OCI-LY3 (cell line): ENCODE results near the gene SPATS2L.

ENCODE experiments used
- H2AFZ ChIP-seq: fragments of 200-600, 300-600 bp; shearing (Covaris generic); 2 replicates; pipeline ENCODE4 v1.6.0; 2014; ENCODE audit warnings: antibody characterized with exemption, low read depth, low read length
- H3K27ac ChIP-seq: fragments of 200-600, 300-600 bp; sonication (generic); 2 replicates; pipeline ENCODE4 v1.5.1; 2014; ENCODE audit warnings: mild to moderate bottlenecking, low read length, moderate library complexity, mixed read lengths
- H3K27me3 ChIP-seq: fragments of 200-600, 300-600 bp; sonication (generic); 2 replicates; pipeline ENCODE4 v1.6.1; 2014; ENCODE audit warnings: low read depth, low read length, mixed read lengths
- H3K36me3 ChIP-seq: fragments of 200-600, 300-600 bp; sonication (generic); replicated peaks from 2 replicates; pipeline ENCODE3; 2014; ENCODE audit warnings: low read depth, low read length, mixed read lengths
- H3K4me1 ChIP-seq: fragments of 300-600, 200-600 bp; sonication (generic); 2 replicates; pipeline ENCODE4 v1.6.1; 2014; ENCODE audit warnings: low read length, mixed read lengths
- H3K4me2 ChIP-seq: fragments of 200-600, 300-600 bp; sonication (generic); 2 replicates; pipeline ENCODE4 v1.6.1; 2014; ENCODE audit warnings: low read length, mixed read lengths
- H3K4me3 ChIP-seq: fragments of 300-600, 200-600 bp; sonication (generic); 2 replicates; pipeline ENCODE4 v1.5.1; 2014; ENCODE audit warnings: antibody characterized with exemption, mild to moderate bottlenecking, low read length, moderate library complexity
- H3K79me2 ChIP-seq: fragments of 300-600, 200-600 bp; shearing (Covaris generic); 2 replicates; pipeline ENCODE4 v1.6.1; 2014; ENCODE audit warnings: mild to moderate bottlenecking, low read length, mixed read lengths
- H3K9ac ChIP-seq: fragments of 300-600, 200-600 bp; shearing (Covaris generic); 2 replicates; pipeline ENCODE4 v1.6.0; 2014; ENCODE audit warnings: mild to moderate bottlenecking, low read length, moderate library complexity
- H3K9me3 ChIP-seq: fragments of 200-600, 300-600 bp; shearing (Covaris generic); 2 replicates; pipeline ENCODE4 v1.6.1; 2014; ENCODE audit warnings: low read length, mixed read lengths; ENCODE audit not compliant: insufficient read depth
- H4K20me1 ChIP-seq: fragments of 200-600, 300-600 bp; sonication (generic); 2 replicates; pipeline ENCODE4 v1.6.1; 2016; ENCODE audit warnings: low read length, mixed read lengths; ENCODE audit not compliant: insufficient read depth
- EZH2phosphoT487 ChIP-seq: fragments of 200-600 bp; shearing (Covaris generic); IDR thresholded peaks from 2 replicates; pipeline ENCODE4 v1.6.1; 2018; ENCODE audit warnings: antibody characterized with exemption, mixed run types, low read depth
- TF ChIP-seq, protein P1 (sequence below): fragments of 200-600, 300-600 bp; sonication (generic); IDR thresholded peaks from 2 replicates; pipeline ENCODE4 v1.5.1; 2014; ENCODE audit warnings: antibody characterized with exemption, low read length, low read depth

The SPATS2L gene

DNA sequence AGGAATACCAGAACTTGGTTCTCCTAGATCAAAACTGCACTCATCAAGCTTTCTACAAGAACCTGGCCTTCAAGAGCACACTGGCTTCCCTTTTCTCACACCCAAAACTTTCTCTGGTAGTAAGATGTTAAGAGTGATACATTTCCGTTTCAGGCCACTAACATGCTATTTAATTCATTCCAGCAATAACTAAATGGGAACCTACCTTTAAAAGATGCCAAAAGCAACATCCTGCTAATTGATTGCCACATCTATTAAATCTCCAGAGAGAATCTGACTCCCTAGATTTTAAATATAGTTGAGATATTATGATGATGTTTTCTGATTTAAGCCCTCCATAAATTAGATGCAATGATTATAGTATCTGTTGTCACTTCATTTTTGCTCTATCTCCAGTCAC, 131.8 kb downstream of the SPATS2L start:
- Histone ChIP-seq H3K9me3 (no peaks in the 10 kb centered on the region), H3K79me2 (no peaks in the 10 kb centered on the region), H4K20me1 (no peaks in the 10 kb centered on the region), H3K36me3 (no peaks in the 10 kb centered on the region), H3K27me3 (0 out of 2 replicates have a peak, but pooled peaks cover 6% of the 10 kb centered on the region), H3K27ac (no peak overlapping the region), H3K9ac (no peak overlapping the region), H2AFZ (no peak overlapping the region), H3K4me3 (no peak overlapping the region), H3K4me2 (no peak overlapping the region), H3K4me1 (no peaks in the 10 kb centered on the region)
- TF ChIP-seq, protein P1, sequence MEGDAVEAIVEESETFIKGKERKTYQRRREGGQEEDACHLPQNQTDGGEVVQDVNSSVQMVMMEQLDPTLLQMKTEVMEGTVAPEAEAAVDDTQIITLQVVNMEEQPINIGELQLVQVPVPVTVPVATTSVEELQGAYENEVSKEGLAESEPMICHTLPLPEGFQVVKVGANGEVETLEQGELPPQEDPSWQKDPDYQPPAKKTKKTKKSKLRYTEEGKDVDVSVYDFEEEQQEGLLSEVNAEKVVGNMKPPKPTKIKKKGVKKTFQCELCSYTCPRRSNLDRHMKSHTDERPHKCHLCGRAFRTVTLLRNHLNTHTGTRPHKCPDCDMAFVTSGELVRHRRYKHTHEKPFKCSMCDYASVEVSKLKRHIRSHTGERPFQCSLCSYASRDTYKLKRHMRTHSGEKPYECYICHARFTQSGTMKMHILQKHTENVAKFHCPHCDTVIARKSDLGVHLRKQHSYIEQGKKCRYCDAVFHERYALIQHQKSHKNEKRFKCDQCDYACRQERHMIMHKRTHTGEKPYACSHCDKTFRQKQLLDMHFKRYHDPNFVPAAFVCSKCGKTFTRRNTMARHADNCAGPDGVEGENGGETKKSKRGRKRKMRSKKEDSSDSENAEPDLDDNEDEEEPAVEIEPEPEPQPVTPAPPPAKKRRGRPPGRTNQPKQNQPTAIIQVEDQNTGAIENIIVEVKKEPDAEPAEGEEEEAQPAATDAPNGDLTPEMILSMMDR = no peak
- no peak for TF ChIP-seq EZH2phosphoT487

DNA sequence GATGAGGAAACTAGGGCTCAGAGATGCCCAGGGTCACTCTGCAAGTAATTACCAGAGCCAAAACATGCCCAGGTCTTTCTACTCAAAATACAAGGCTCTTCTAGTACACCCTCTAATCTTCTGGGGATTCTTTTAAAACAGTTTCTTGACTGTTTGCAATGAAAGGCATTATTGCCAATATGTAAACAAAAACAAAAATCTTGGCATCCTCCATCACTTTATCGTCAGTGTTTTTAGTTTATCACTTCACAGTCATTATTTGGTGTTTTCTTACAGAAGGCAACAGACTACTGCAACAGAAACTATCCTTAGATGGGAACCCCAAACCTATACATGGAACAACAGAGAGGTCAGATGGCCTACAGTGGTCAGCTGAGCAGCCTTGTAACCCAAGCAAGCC, 132.4 kb downstream of the SPATS2L start:
- 0 out of 2 replicates have a peak, but pooled peaks cover 6% of the 10 kb centered on the region for H3K27me3 ChIP-seq
- no peak overlapping the region for H3K27ac ChIP-seq
- H3K9me3 ChIP-seq = no peaks in the 10 kb centered on the region
- no peak overlapping the region for H3K4me3 ChIP-seq
- no peaks in the 10 kb centered on the region for H4K20me1 ChIP-seq
- H3K79me2 ChIP-seq = no peaks in the 10 kb centered on the region
- no peak overlapping the region for H2AFZ ChIP-seq
- H3K36me3 ChIP-seq = no peaks in the 10 kb centered on the region
- H3K4me1 ChIP-seq = no peaks in the 10 kb centered on the region
- no peak overlapping the region for H3K9ac ChIP-seq
- TF ChIP-seq EZH2phosphoT487 = no peak
- TF ChIP-seq, protein P1 = no peak
- H3K4me2 ChIP-seq = no peak overlapping the region

DNA sequence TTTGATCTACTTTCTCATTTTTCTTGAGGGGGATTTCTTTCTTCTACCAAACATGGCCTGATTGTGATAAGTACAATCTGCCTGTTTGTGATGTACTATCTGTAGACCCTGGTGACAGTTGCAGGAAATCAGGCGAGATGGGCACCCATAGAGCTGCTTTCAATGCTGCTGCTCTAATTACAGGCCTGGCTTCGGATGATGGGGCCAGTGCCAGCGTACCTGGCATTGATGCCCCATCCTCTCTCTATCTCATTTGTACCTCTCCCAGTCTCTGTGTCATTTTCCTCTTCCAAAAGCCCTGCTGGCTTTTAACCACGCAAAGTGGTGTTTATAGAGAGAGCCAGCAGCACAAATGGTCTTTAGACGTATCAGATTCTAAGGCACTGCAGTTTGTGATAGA, 133.5 kb downstream of the SPATS2L start:
- no peaks in the 10 kb centered on the region for H3K79me2 ChIP-seq
- H3K4me3 ChIP-seq = no peak overlapping the region
- no peak overlapping the region for H3K4me2 ChIP-seq
- TF ChIP-seq EZH2phosphoT487 = no peak
- TF ChIP-seq, protein P1 = no peak
- no peak overlapping the region for H2AFZ ChIP-seq
- no peak overlapping the region for H3K9ac ChIP-seq
- H3K27me3 ChIP-seq = 0 out of 2 replicates have a peak, but pooled peaks cover 6% of the 10 kb centered on the region
- no peak overlapping the region for H3K27ac ChIP-seq
- H3K4me1 ChIP-seq = no peaks in the 10 kb centered on the region
- H4K20me1 ChIP-seq = no peaks in the 10 kb centered on the region
- no peaks in the 10 kb centered on the region for H3K9me3 ChIP-seq
- no peaks in the 10 kb centered on the region for H3K36me3 ChIP-seq

DNA sequence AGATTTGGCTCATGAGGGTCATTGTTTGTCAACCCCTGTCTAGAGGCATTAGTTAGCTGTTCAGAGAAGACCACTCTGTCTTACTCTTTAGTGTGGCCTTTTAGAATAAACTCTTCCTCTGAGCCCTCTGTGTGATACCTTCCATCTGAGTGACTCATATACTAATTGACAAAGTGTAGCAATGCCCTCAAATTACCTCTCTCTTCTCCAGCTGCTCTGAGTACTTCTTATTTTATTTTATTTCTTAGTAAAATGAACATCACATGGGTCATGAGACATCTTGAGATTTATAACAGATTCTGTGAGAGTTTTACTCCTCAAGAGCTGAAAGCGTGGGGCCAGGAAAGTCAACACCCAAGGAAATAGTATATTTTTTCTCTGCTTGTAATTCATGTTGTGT, 136.0 kb downstream of the SPATS2L start:
- H3K4me1 ChIP-seq = no peaks in the 10 kb centered on the region
- H3K9ac ChIP-seq = no peak overlapping the region
- no peaks in the 10 kb centered on the region for H4K20me1 ChIP-seq
- H3K9me3 ChIP-seq = no peaks in the 10 kb centered on the region
- H3K79me2 ChIP-seq = no peaks in the 10 kb centered on the region
- 0 out of 2 replicates have a peak, but pooled peaks cover 6% of the 10 kb centered on the region for H3K27me3 ChIP-seq
- TF ChIP-seq EZH2phosphoT487 = no peak
- TF ChIP-seq, protein P1 = no peak
- no peaks in the 10 kb centered on the region for H3K36me3 ChIP-seq
- H2AFZ ChIP-seq = no peak overlapping the region
- H3K27ac ChIP-seq = no peak overlapping the region
- no peak overlapping the region for H3K4me2 ChIP-seq
- no peak overlapping the region for H3K4me3 ChIP-seq
